ENCODE data around the gene PDGFD. TPM values are rescaled to one million over a fixed set of nuclear protein-coding genes. Genes with fewer than 3 reads are reported as not detected.

PDGFD gene
- total RNA-seq, 1 experiment from 2014 or later = 1.7 TPM

DNA sequence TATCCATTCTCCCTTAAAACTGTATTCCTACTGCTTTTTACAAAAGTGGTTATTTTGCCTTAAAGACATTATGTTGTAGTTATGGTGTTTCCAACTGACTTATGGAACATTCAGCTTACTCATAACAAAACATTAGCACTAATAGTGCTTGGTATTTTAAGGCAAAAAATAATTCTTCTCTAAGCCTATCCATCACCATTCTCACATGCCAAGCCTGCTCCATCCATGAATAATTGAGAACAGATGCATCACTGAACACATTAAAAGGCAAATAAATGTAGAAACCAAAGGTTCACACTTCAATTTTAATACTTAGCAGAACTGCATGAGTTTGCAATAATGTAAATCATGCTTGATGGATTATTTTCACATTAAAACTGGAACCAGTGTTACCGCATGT, 169.9 kb downstream of the PDGFD start:
- H3K9me3 ChIP-seq (ENCODE audit: control insufficient read depth, low read depth, low read length) = no peaks in the 10 kb centered on the region
- H3K27me3 ChIP-seq (ENCODE audit: insufficient read depth, low read length) = no peaks in the 10 kb centered on the region
- no peak overlapping the region for H3K23ac ChIP-seq (ENCODE audit: insufficient read length, low read depth, low read length)
- H3K4me2 ChIP-seq (ENCODE audit: insufficient read depth, insufficient read length, low read length) = no peak overlapping the region
- no peaks in the 10 kb centered on the region for H4K20me1 ChIP-seq (ENCODE audit: control insufficient read depth, insufficient read depth, insufficient read length)
- H4K8ac ChIP-seq (replicated peaks; ENCODE audit: insufficient read length, low read depth, low read length) = no peak overlapping the region
- no peak overlapping the region for H4K5ac ChIP-seq (ENCODE audit: insufficient read length, low read depth, low read length)
- H2BK15ac ChIP-seq (ENCODE audit: low read depth, low read length) = no peak overlapping the region
- DNase-seq = no peak
- H3K79me1 ChIP-seq (ENCODE audit: insufficient read depth, low read depth, low read length, poor library complexity, severe bottlenecking) = no peaks in the 10 kb centered on the region
- no CpG with 5 or more reads among the region's 1 CpG for WGBS (ENCODE audit: extremely low coverage, insufficient read length, low lambda C conversion rate)
- H4K91ac ChIP-seq (ENCODE audit: insufficient read length, low read depth, low read length) = no peak overlapping the region
- Mint-ChIP-seq H3K4me3 (no peak overlapping the region), H3K36me3 (ENCODE audit: insufficient read depth in 1 of 3, low read depth in 3 of 3) (no peaks in the 10 kb centered on the region), H3K4me1 (no peaks in the 10 kb centered on the region), H3K27me3 (ENCODE audit: low read depth) (no peaks in the 10 kb centered on the region), H3K27ac (no peak overlapping the region), H3K9me3 (no peaks in the 10 kb centered on the region)
- no peak overlapping the region for H3K27ac ChIP-seq (ENCODE audit: insufficient read length, low read depth, low read length)
- no peaks in the 10 kb centered on the region for H3K79me2 ChIP-seq (ENCODE audit: insufficient read depth, low read length)
- H2BK5ac ChIP-seq (ENCODE audit: insufficient read length, low read length) = no peak overlapping the region
- H2AK5ac ChIP-seq (ENCODE audit: insufficient read length, low read length) = no peak overlapping the region
- no peak overlapping the region for H3K9ac ChIP-seq (ENCODE audit: extremely low read depth, insufficient read length, low read length)
- no peak overlapping the region for H3K18ac ChIP-seq (ENCODE audit: insufficient read length, low read depth, low read length)
- H2BK20ac ChIP-seq (ENCODE audit: low read depth, low read length, poor library complexity, severe bottlenecking) = no peak overlapping the region
- H3K4ac ChIP-seq (ENCODE audit: low read depth, low read length) = no peak overlapping the region
- no peak overlapping the region for H2BK120ac ChIP-seq (ENCODE audit: low read depth, low read length, poor library complexity, severe bottlenecking)
- H2BK12ac ChIP-seq (ENCODE audit: insufficient read length, low read depth, low read length) = no peak overlapping the region
- no peaks in the 10 kb centered on the region for H3K4me1 ChIP-seq (ENCODE audit: insufficient read depth, low read length)
- H3K23me2 ChIP-seq (ENCODE audit: insufficient read length, low read depth, low read length, poor library complexity, severe bottlenecking) = no peaks in the 10 kb centered on the region
- H3T11ph ChIP-seq (ENCODE audit: low read length) = no peak overlapping the region
- no peak overlapping the region for H3K56ac ChIP-seq (ENCODE audit: insufficient read length, low read depth, low read length)
- H3K14ac ChIP-seq (ENCODE audit: insufficient read depth, low read length) = no peak overlapping the region
- TF ChIP-seq, protein P1, sequence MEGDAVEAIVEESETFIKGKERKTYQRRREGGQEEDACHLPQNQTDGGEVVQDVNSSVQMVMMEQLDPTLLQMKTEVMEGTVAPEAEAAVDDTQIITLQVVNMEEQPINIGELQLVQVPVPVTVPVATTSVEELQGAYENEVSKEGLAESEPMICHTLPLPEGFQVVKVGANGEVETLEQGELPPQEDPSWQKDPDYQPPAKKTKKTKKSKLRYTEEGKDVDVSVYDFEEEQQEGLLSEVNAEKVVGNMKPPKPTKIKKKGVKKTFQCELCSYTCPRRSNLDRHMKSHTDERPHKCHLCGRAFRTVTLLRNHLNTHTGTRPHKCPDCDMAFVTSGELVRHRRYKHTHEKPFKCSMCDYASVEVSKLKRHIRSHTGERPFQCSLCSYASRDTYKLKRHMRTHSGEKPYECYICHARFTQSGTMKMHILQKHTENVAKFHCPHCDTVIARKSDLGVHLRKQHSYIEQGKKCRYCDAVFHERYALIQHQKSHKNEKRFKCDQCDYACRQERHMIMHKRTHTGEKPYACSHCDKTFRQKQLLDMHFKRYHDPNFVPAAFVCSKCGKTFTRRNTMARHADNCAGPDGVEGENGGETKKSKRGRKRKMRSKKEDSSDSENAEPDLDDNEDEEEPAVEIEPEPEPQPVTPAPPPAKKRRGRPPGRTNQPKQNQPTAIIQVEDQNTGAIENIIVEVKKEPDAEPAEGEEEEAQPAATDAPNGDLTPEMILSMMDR (conservative IDR thresholded peaks at IDR 0.05) = no peak
- H2AFZ ChIP-seq (ENCODE audit: low read length) = no peak overlapping the region
